ENCODE measurements around the gene C2orf49.

Gene C2orf49

DNA sequence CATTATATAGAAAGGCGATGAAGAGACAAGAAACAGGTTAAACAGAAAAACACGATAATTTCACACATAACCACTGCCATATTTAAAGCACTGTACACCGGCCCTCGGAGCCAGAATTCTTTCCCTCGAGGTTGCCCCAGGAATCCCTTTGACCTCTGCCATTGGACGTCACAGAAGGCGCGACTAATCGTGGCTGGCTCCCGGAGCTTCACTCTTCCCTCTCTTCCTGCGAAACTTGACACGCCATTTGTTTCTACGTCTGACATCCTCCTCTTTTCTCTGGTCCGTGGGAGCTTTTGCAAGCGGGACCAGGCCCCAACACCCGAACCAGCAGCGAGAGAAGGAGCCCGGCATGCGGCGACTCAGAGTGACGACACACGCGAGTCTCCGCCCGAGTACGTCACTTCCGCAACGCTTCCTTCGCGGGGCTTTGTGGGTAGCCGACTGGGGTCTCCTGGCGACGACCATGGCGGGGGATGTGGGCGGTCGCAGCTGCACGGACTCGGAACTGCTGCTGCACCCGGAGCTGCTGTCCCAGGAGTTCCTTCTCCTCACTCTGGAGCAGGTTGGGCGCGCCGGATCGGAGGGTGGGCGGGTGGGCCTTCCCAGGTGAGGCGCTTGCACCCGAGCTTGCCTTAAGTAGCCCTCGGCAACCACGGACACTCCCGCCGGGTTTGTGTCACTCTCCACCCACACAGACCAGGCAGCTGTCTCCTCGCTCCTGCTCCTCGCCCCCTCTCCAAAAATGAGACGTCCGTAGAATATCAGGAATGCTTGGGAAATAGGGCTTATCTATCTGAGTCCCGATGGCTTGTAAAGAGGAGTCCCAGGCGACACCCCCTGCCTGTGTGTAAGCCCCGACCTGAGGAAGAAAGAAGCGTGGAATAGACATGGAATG is at the start of gene C2orf49:
TSS of gene C2orf49 (plus strand) at position 419 of the 898 bp plus-strand sequence. CDS start at position 467, 48 bp downstream.
- peak; percentile 53 for DNase-seq

DNA sequence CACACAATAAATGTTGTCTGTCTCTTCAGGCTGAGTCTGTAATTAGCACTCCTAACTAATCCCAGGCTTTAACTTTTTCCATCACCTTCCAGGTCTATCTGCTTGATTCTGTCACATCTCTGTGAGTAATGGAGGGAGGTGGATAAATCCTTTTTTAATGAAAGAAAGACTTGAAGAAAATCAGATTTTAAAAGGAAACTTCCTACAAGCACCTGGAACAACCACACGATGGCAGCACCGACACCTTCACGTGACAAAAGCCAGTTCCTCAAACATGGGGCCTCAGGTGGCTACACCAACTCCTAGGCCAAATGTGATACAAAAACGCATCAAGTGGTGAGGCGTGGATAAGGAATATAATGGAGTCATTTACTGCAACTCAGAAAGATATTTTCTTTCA is 49.6 kb upstream of the C2orf49 start:
- peak; percentile 12 for DNase-seq

DNA sequence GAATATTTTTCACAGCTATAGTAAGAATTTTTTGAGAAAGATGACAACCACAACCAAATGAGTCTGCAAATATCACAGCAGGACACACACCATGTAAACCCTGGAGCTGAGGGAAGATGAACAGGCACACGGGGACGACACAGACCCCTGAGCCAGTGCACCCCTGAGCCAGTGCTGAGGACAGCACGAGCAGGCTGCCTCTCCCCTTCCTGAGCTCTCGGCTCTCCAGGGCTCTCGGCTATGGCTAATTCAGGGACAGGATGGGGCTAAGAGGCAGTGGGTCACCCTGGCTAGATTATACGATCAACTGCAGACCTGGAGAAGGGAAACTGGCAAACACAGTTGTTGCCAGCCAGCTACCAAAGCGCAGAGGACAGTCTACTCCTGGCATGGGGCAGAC is 49.2 kb upstream of the C2orf49 start:
- DNase-seq: no peak

DNA sequence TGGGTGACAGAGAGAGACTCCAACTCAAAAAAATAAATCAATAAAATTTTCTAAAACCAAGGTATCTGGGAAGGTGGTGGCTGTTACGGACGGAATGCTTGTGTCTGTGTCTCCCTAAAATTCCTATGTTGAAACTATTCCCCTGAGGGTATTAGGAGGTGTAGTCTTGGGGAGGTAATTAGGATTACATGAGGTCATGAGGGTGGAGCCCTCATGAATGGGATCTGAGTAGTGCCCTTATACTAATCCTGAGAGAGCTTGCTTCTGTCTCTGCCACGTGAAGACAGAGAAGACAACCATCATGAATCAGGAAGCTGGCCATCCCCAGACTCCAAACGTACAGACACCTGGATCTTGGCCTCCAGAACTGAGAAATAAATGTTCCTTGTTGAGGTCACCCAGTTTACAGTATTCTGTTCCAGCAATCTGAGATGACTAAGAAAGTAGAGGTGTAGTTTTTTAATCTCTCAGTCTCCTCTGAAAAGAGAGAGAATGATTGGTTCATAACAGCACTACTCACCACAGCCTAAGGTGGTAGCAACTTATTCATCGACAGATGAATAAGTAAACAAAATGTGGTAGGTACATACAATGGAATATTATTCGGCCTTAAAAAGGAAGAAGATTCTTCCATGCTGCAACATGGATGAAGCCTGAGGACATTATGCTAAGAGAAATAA is 46.2 kb upstream of the C2orf49 start:
- no peak for DNase-seq

DNA sequence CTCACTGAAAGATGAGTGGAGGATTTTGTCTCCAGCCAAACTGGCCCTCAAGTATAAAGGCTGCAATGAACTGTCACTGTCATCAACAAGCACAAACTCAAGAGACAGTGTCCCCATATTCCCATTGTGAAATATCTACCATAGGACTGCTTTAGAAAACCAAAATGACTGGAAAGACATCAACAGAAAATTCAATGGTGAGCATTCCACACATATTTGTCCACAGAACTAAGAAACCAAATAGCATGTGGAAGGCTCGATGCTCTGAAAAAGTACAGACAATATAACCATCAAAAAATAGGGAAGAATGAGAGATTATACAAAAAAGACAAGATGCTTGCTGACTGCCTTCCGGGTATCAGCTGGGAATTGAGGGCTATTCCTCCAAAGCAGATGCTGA is 45.4 kb upstream of the C2orf49 start:
- DNase-seq: no peak

DNA sequence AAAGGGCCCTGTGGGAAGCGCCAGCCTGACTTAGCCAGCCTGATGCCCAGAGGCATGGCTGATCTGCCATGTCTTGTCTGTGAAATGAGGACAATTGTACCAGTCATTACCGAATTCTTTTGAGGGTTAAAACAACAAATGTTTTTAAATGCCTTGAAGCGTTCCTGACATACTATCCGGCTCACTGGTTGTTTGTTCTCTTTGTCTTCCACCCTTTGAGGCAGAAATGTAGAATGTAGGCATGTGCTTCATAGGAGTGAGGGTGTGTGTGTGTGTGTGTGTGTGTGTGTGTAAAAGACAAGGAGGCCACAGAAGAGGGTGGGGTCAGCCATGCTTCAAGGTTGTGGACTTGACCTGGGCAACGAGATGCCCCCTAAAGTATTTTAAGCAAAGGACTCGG is 43.3 kb upstream of the C2orf49 start:
- no peak for DNase-seq

DNA sequence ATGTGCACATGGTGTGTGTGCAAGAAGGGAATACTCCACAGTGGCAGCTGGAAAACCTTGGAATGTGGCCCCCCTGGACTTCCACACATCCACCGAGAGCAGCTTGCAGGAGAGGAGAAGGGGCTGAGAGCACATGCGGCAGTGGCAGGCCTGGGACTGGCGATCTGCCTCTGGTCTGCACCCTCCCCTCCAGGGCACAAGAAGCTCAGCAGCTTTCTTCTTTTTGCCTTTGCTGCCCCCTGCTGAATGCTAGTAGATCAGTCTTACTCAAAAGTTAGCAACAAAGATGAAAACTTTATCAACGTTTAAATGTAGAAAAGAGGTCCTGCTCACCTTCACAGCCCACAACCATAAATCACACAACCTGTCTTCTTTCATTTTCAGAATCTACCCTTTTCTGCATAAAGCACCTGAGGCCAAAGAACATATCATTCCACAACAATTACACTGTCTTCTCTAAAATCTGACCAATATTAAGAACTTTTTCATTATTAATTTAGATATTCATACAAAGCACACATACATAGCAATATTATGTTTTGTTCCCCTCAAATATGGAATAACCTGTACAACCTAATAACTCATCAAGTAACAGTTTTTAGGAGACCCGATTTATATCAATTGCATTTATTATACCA is 42.4 kb upstream of the C2orf49 start:
- DNase-seq: no peak

DNA sequence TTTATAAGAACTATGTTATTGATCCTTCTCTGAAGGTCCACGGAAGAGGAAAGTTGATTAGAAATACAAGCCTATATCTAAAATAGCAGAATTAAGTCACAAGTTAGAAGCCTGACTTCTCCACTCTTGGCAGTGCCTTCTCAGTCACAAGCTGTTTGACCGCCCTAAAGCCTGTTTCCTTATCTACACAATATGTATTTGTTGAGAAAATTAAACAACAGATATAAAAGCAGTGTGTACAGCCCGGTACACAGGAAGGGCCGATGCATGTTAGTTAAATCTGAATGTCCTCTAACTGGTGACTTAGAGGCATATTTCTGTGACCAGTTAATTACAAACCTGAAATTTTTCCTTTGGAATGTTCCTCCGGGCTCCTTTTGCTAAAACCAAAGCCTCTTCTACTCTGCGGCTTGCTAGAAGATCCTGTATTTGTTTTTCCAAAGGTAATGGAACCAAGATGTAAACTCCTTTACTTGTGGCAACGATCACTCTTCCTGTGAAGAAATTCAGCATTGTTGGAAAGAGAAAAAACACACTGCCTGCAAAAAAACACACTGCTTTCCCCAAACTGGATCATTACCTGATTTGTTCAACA is 41.2 kb upstream of the C2orf49 start:
- no peak for DNase-seq

DNA sequence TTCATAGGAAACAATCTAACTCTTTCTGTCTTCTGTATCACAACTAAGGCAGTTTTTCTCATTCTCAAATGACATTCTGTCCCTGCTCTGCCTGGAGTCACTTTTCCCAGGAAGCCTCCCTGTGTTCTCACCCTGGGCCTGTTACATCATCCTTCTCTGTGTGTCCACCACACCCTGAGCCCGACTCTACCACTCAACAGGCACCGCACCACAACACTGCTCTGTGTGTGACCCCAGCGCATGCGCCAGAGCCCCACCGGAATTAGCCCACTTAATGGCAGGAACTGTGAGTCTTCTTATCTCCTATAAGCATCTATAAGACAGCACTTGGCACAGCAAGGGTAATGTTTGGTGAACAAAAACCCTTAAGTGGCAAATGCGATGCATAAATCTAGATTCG is 40.1 kb upstream of the C2orf49 start:
- DNase-seq: no peak

DNA sequence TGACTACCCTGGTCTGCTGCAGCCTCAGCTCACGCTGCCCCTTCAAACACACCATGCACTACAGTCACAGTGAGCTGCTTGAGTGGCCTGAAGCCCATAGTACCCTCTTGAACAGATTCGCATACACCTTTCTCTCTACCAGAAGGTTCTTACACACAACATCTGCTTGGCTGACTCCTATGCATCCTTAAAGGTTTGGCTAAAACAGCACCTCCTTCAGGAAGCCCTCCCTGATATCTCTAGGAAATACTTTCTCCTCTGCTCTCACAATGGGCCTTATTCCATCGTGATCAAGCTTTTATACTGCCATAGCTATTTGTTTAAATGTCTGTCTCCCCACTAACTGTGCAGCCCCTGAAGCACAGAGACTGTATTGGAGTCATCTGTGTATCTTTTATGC is 39.3 kb upstream of the C2orf49 start:
- no peak for DNase-seq

DNA sequence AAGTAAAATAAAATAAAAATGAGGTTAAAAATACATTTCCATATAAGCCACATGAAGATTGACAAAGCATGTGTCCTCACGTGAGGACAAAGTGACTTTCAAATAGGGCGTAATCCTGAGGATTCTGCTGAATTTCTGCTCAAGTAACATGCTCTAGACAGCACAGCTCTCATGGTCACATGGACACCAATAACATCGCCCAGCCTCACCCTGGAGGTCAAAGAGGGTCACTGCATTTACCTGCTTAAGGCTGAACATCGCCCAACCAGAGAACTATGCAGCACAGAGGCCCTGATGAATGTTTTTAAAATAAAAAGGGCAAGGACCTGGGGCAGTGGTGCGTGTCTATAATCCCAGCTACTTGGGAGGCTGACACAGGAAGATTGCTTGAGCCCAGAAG is 38.0 kb upstream of the C2orf49 start:
- DNase-seq: no peak

DNA sequence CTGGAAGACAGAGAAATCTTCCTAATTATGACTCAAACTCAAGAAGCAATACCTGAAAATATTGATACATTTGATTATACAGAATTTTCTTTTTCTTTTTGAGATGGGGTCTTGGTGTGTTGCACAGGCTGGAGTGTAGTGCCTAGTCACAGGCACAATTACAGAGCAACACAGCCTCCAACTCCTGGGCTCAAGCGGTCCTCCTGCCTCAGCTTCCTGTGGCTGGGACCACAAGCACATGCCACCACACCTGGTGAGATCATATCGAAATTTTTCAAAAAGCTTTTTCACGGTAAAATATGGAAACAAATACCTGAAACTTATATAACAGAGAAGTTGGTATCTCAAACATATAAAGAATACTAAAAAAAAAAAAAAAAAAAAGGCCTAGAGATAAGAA is 35.7 kb upstream of the C2orf49 start:
- DNase-seq: no peak

DNA sequence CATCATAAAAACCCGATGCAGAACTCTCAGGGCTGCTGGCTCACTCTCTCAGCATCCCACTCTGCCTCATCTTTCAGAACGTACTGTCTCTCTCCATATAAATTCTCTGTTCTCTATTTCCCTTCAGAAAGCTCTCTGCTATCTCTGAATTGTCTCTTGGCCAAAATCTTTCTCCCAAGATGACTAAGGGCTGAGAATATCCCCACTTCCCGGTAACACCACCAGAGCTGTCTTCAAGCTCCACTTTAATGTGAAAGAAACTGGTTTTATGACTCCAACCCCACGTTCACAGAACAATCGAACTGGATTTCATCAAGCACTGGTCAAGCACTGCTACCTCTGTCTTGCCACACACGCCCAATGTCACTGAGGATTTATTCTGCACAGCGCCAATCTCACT is 30.2 kb upstream of the C2orf49 start:
- no peak for DNase-seq

DNA sequence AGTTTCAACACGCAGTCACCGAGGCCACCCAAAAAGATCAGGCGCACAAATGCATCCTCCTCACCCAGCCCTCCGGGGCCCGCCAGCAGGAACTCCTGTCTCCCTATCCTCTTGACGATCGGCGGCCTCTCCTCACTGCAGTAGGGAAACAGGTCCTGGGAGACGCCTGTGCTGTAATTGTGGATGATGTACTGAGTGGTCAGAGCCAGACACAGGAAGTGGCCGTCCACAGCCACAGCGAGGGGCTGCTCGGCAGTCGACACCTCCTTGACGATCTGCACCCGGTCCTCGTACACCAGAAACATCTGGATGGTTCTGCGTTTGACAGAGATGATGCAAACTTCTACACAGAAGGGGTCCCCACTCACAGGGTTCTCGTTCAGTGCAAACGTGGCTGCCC is 29.8 kb upstream of the C2orf49 start:
- no peak for DNase-seq

DNA sequence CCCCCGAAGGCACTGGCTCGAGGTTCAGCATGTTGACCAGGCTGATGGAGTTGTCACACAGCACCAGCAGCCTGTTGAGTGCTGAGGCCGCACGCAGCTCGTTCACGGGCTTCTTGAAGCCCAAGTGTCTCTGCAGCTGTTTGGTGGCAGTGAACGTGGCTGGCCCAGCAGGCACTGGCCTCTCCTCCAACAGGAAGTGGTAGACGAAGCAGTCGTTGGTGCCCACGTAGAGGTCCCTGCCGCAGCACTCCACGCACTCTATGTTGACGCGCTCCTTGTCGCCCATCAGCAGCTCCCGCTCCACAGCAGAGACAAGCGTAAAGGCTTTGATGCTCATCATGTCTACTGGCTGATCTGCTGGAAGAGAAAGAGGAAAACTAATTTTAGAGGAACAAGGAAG is 29.4 kb upstream of the C2orf49 start:
- no peak for DNase-seq

DNA sequence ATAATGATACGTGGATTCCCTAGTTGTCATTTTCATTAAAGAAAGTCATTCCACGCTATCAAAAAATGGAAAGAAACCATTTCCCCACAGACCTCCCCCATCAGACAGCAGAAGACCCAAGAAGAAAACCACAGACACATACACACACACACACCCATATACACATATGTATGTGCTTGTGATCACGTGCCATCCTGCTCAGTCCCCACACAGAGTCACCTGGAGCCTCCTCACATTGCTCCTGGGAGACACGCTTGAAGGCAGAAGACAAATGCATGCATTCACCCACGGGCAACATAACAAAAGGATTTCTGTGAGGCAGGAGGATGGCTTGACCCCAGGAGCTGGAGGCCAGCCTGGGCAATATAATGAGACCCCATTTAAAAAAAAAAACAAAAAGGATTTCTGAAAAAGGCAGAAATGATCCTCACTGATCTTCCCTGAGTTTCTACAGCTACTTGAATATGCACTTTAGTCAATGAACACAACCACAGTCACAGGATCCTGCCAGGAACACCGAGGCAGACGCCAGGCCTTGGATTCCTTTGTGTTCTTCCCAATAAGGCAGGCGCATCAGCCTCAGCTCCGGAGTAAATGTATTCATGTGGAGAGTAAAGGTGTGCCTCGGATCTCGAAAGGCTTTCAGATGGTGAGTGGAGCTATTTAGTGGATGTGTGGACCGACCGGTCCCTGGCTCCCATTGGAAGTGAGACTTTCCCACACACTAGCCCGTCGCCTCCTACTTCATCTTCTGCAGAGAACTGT is 28.8 kb upstream of the C2orf49 start:
- no peak for DNase-seq

DNA sequence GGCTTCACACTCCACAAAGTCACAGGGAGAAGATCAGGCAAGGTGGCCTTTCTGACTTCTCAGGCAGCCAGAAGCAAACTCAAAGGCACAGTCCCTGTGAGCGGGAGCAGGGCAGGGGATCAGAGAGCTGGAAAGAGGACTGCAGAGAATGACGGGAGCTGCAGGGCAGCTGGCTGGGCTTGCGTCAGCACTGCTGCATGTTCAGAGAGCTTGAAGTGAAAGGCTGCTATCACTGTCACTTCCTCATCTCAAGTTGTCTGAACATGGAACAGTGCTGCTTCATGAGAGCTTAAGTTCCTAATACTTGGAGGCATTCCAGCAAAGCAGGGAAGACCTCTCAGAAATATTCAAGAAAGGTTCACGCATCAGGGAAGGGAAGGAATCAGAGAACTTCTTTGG is 28.2 kb upstream of the C2orf49 start:
- peak; percentile 57 for DNase-seq

DNA sequence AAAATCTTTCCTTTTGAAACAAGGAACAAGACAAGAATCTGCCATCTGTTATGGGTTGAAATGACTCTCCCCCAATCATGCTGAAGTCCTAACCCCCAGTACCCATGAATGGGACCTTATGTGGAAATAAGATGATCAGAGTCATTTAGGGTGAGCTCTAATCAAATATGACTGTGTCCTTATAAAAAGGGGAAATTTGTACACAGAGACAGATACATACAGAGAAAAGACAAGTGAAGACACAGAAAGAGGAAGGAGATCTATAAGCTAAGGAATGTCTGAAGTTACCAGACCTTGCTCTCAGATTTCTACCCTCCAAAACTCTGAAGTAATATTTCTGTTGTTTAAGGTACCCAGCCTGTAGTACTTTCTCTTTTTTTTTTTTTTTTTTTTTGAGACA is 23.5 kb upstream of the C2orf49 start:
- DNase-seq: peak; percentile 29

DNA sequence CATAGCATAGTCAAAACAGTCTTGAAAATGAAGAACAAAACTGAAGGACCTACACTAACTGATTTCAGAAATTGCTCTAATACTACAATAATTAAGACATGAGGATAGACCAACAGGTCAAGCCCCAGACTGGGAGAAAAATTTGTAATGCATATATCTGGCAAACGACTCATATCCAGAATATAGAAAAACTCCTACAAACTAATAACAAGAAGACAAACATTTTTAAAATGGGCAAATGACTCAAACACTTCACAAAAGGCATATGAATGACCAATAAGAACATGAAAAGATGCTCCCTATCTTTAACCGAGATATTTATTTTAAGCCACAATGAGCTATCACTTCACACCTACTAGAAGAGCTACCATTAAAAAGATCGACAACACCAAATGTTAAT is 22.0 kb upstream of the C2orf49 start:
- DNase-seq: no peak

DNA sequence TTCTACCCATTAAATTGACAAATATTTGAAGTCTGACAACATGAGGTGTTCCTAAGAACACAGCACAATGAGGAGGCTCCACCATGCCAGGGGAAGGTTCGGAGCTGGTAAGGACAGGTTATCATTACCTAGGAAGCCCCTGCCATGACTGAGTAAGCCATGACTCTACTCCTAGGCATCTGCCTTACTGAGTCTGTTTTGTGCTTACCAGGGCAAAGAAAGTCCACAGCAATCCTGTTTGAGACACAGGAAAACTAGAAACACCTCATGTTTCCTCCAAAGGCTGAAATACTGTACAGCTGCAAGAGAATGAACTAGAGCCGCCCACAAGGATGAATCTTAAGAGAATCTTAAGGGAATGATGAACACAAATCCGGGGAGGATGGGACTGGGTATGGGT is 19.4 kb upstream of the C2orf49 start:
- no peak for DNase-seq

DNA sequence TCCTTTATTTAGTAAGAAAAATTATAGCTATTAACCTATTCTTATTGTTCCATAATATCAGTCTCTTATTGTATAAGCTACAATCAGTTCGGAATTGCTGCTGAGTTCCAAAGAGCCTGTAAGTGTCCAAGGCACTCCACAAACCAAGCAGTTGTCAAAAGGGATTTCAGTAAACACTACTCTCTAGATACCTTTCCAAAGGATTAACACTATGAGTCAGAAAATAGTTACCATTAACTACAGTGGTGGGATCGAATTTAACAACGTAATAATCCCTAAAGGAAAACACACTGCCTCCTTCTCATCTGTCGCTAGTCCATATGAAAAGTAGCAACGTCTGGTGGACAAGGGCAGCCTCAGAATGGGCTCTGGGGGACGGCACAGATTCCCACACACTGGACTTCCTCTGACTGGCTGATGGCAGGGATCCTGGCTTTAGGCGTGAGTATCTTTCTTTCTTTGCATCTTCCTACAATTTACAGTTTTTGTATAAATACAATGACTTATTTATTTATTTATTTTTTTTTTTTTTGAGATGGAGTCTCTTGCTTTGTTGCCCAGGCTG is 16.6 kb upstream of the C2orf49 start:
- no peak for DNase-seq

DNA sequence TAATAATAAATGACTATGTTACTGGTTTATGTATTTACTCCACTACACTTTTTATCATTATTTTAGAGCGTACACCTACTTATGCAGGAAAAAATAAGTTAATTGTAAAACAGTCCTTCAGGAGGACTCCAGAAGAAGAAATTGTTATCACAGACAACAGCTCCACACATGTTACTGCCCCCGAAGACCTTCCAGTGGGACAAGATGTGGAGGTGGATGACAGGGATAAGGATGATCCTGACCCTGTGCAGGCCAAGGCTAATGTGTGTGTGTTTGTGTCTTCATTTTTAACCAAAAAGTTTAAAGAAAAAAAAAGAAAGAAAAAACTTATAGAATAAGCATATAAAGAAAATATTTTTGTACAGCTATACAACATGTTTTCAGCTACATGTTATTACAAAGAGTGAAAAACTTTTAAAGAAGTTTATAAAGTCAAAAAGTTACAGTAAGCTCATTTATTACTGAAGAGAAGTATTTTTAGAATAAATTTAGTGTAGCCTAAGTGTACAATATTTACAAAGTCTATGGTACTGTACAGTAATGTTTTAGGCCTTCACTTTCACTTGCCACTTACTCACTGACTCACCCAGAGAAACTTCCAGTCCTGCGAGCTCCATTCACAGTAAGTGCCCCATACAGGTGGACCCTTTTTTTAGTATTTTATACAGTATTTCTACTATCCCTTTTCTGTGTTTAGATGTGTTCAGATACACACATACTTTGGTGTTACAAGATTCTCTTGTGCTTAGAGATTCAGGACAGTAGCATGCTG is 15.3 kb upstream of the C2orf49 start:
- DNase-seq: no peak

Measured in GF-D8 (cell line).